GM23338 (cell line): ENCODE data around the gene COPE. TPM values are rescaled to one million over a fixed set of nuclear protein-coding genes. Genes with fewer than 3 reads are reported as not detected.

Experiments
- ATAC-seq: fragments of 200-7000 bp; cut with Tn5 transposase; 3 replicates; pipeline ENCODE4 v1.9.1; 2020
- DNase-seq: peaks from one replicate; pipeline ENCODE4 v3.0.0-alpha.2; 2015; ENCODE audit warnings: low spot score
- H2AFZ ChIP-seq: fragments of 200-600 bp; sonication (generic); 2 replicates; pipeline ENCODE4 v1.8.0; 2016; ENCODE audit warnings: antibody characterized with exemption, mild to moderate bottlenecking, moderate library complexity
- H3F3A ChIP-seq: fragments of 200-600 bp; sonication (generic); replicated peaks from 2 replicates; pipeline ENCODE4 v1.8.0; 2017; ENCODE audit warnings: antibody characterized with exemption, mixed run types, low read depth
- H3K27ac ChIP-seq: fragments of 200-600 bp; sonication (generic); 2 replicates; pipeline ENCODE4 v1.6.1; 2016; ENCODE audit warnings: low read depth
- H3K27me3 ChIP-seq: fragments of 200-600 bp; sonication (generic); 2 replicates; pipeline ENCODE4 v1.8.0; 2016; ENCODE audit warnings: mild to moderate bottlenecking, mixed run types, moderate library complexity; ENCODE audit not compliant: insufficient read depth
- H3K36me3 ChIP-seq: fragments of 200-600 bp; sonication (generic); 2 replicates; pipeline ENCODE4 v1.8.0; 2016; ENCODE audit warnings: mild to moderate bottlenecking; ENCODE audit not compliant: insufficient read depth
- H3K4me1 ChIP-seq: fragments of 200-600 bp; sonication (generic); 2 replicates; pipeline ENCODE4 v1.8.0; 2016; ENCODE audit warnings: mild to moderate bottlenecking, moderate library complexity; ENCODE audit not compliant: insufficient read depth
- H3K4me2 ChIP-seq: fragments of 200-600 bp; sonication (generic); 2 replicates; pipeline ENCODE4 v1.7.1; 2017; ENCODE audit warnings: mixed run types
- H3K4me3 ChIP-seq: fragments of 200-600 bp; sonication (generic); 2 replicates; pipeline ENCODE4 v1.6.1; 2016; ENCODE audit warnings: mixed run types
- H3K79me2 ChIP-seq: fragments of 200-600 bp; sonication (generic); replicated peaks from 2 replicates; pipeline ENCODE4 v1.8.0; 2017; ENCODE audit warnings: mild to moderate bottlenecking; ENCODE audit not compliant: insufficient read depth
- H3K9me2 ChIP-seq: fragments of 200-600 bp; sonication (generic); 2 replicates; pipeline ENCODE4 v1.8.0; 2017; ENCODE audit not compliant: insufficient read depth
- H4K20me1 ChIP-seq: fragments of 200-600 bp; sonication (generic); replicated peaks from 2 replicates; pipeline ENCODE4 v1.8.0; 2017; ENCODE audit warnings: mild to moderate bottlenecking; ENCODE audit not compliant: insufficient read depth
- H3K27ac Mint-ChIP-seq: 2 replicates; pipeline ENCODE4 v1.8.0; 2020; ENCODE audit warnings: inconsistent platforms, mild to moderate bottlenecking, moderate library complexity, mixed read lengths
- H3K27me3 Mint-ChIP-seq: 3 replicates; pipeline ENCODE4 v1.8.0; 2022; ENCODE audit warnings: low read depth, mild to moderate bottlenecking, moderate library complexity, mixed read lengths, inconsistent platforms; ENCODE audit not compliant: insufficient read depth, poor library complexity
- H3K36me3 Mint-ChIP-seq: 3 replicates; pipeline ENCODE4 v1.8.0; 2021; ENCODE audit warnings: low read depth, mild to moderate bottlenecking, inconsistent platforms, moderate library complexity, mixed read lengths
- H3K4me1 Mint-ChIP-seq: 3 replicates; pipeline ENCODE4 v1.8.0; 2020; ENCODE audit warnings: mild to moderate bottlenecking, inconsistent platforms, mixed read lengths
- H3K4me3 Mint-ChIP-seq: 3 replicates; pipeline ENCODE4 v1.8.0; 2021; ENCODE audit warnings: moderate library complexity, mild to moderate bottlenecking, inconsistent platforms, mixed read lengths
- H3K9me3 Mint-ChIP-seq: 3 replicates; pipeline ENCODE4 v1.8.0; 2020; ENCODE audit warnings: moderate library complexity, mild to moderate bottlenecking, inconsistent platforms, mixed read lengths
- CTCF ChIP-seq, 2 experiments: fragments of 200-600 bp in 1 of 2; sonication (generic) in 1 of 2; conservative IDR thresholded peaks; 2 replicates each; pipeline versions ENCODE4 v1.5.1 to v1.6.1; 2016 to 2017; ENCODE audit warnings: antibody characterized with exemption in 2 of 2, low read depth in 2 of 2, mild to moderate bottlenecking in 2 of 2, moderate library complexity in 1 of 2
- EZH2 ChIP-seq: fragments of 200-600 bp; sonication (generic); IDR thresholded peaks from one replicate; pipeline ENCODE4 v1.8.0; 2017; ENCODE audit warnings: antibody characterized with exemption, mild to moderate bottlenecking, low read depth; ENCODE audit not compliant: unreplicated experiment
- EZH2phosphoT487 ChIP-seq: fragments of 200-600 bp; sonication (generic); IDR thresholded peaks from one replicate; pipeline ENCODE4 v1.8.1; 2018; ENCODE audit warnings: antibody characterized with exemption; ENCODE audit not compliant: unreplicated experiment
- JUNB ChIP-seq: IDR thresholded peaks from one replicate; pipeline ENCODE4 v1.6.1; 2016; ENCODE audit warnings: antibody characterized with exemption; ENCODE audit not compliant: unreplicated experiment
- REST ChIP-seq: IDR thresholded peaks from one replicate; pipeline ENCODE4 v1.6.1; 2018; ENCODE audit warnings: antibody characterized with exemption; ENCODE audit not compliant: unreplicated experiment
- ZNF331 ChIP-seq: fragments of 250-450 bp; sonication (Bioruptor Pico); IDR thresholded peaks from 2 replicates; pipeline ENCODE4 v1.5.0; 2020; ENCODE audit warnings: low read depth, mild to moderate bottlenecking, moderate library complexity
- polyA plus RNA-seq: library from polyadenylated mRNA; unstranded; fragments of >200 nt; fragmentation: Nextera tagmentation; extraction: Ambion mirVana; gene quantifications from 2 replicates; pipeline ENCODE4 v1.2.1, GENCODE V29; 2016
- total RNA-seq: library from RNA; depleted of rRNA; stranded (reverse); fragments of >200 nt; shearing (Covaris generic); gene quantifications from 2 replicates; pipeline ENCODE4 v1.2.3, GENCODE V29; 2014

The COPE gene
- total and polyA plus RNA-seq, 2 experiments from 2014 or later = 263 TPM

DNA sequence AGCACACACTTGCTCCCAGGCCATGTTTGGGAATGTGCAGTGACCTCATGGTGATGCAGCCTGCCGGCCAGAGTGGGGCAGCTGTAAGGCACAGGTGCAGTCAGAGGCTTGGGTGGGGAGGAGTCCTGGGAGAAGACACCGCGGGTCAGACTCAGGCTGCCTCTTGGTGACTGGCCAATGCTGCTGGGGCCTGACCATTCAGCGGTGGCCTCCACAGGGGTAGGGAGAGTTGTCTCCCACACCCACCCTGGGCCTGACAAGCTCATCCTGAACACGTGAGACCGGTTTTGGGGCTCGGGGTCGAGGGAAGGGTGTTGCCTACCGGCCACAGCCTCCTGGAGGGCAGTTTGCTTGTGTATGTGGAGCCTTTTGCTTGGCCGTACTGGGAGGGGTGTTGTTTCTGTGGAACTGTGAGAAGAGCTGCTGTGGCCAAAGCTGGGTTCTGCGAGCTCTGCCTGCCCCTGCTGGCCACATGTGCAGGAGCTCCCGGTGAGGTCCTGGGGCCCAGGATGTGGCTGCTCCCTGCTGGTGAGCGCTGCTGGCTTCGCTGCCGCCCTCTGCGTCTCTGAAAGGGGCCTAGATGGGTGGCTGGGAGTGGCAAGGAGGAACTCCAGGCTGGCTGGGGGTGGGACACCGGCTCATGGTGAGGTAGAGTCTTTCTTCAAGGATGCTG lies 65.3 kb downstream of the COPE start:
- H3F3A ChIP-seq = no peaks in the 10 kb centered on the region
- no peak overlapping the region for H3K4me3 Mint-ChIP-seq
- ATAC-seq (peak; percentile 47), DNase-seq (no peak)
- no peaks in the 10 kb centered on the region for H3K27me3 ChIP-seq
- H3K9me3 Mint-ChIP-seq = no peaks in the 10 kb centered on the region
- peaks cover 3% of the 10 kb centered on the region for H3K27me3 Mint-ChIP-seq
- peaks cover 19% of the 10 kb centered on the region for H4K20me1 ChIP-seq
- H3K4me3 ChIP-seq = no peak overlapping the region
- peaks cover 2% of the 10 kb centered on the region; the same call in 1 of the 3 replicates for H3K4me1 Mint-ChIP-seq
- no peaks in the 10 kb centered on the region for H3K9me2 ChIP-seq
- no peak overlapping the region for H2AFZ ChIP-seq
- H3K36me3 ChIP-seq = peaks cover 37% of the 10 kb centered on the region
- peaks cover 13% of the 10 kb centered on the region for H3K79me2 ChIP-seq
- no peak overlapping the region for H3K27ac ChIP-seq
- H3K36me3 Mint-ChIP-seq = peaks cover 81% of the 10 kb centered on the region
- H3K4me2 ChIP-seq = no peak overlapping the region
- TF ChIP-seq JUNB (no peak), REST (no peak), CTCF (conservative IDR thresholded peaks at IDR 0.05; ENCODE audit: low read depth in 2 of 2) (0 out of 4 replicates have a peak, but pooled peaks of 1 of the 2 experiments have one; percentile 5), EZH2phosphoT487 (no peak)
- H3K4me1 ChIP-seq = no peaks in the 10 kb centered on the region
- H3K27ac Mint-ChIP-seq = no peak overlapping the region; the same call in 1 of the 2 replicates

DNA sequence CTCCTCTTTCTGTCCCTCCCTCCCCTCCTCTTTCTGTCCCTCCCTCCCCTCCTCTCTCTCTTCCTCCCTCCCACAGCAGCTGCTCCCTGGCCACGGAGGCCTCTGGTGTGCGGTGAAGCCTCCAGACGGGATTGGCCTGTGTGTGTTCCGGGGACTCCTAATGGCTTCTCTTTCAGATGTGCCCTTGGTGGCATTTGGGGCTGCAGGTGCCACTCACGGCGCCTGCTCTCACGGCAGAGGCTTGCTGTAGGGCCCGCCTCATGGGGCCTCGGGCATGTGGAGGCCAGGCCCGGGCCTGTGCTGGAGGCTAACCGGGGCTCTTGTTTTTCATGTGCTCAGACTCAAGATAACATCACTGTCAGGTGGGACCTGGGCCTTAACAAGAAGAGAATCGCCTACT lies 66.5 kb downstream of the COPE start:
- Mint-ChIP-seq H3K9me3 (no peaks in the 10 kb centered on the region), H3K4me1 (peaks cover 4% of the 10 kb centered on the region; the same call in 1 of the 3 replicates), H3K27ac (no peak overlapping the region), H3K27me3 (peaks cover 3% of the 10 kb centered on the region), H3K4me3 (no peak overlapping the region), H3K36me3 (peaks cover 84% of the 10 kb centered on the region)
- peaks cover 29% of the 10 kb centered on the region for H4K20me1 ChIP-seq
- no peak overlapping the region for H2AFZ ChIP-seq
- ATAC-seq (no peak), DNase-seq (no peak)
- H3K27me3 ChIP-seq = no peaks in the 10 kb centered on the region
- no peaks in the 10 kb centered on the region for H3K9me2 ChIP-seq
- H3K36me3 ChIP-seq = peaks cover 43% of the 10 kb centered on the region
- H3F3A ChIP-seq = peaks cover 1% of the 10 kb centered on the region; the same call in 1 of the 2 replicates
- no peak overlapping the region for H3K27ac ChIP-seq
- no peak overlapping the region for H3K4me2 ChIP-seq
- H3K79me2 ChIP-seq = peaks cover 26% of the 10 kb centered on the region
- no peaks in the 10 kb centered on the region for H3K4me1 ChIP-seq
- H3K4me3 ChIP-seq = no peak overlapping the region
- TF ChIP-seq EZH2 = no peak
- TF ChIP-seq CTCF (conservative IDR thresholded peaks at IDR 0.05; ENCODE audit: low read depth in 2 of 2) = no peak
- TF ChIP-seq REST = no peak
- no peak for TF ChIP-seq JUNB
- no peak for TF ChIP-seq ZNF331 (CRISPR knock-in tag)
